ENCODE results near the gene PLEKHA7. TPM values are rescaled to one million over a fixed set of nuclear protein-coding genes. Genes with fewer than 3 reads are reported as not detected.
"Not testable (repeated sequence)": the region's sequence is repeated elsewhere in the genome, so short reads cannot be mapped to it uniquely, and the experiment has no call there.

Gene PLEKHA7
- total RNA-seq, 2 donors from 2014 or later: 55.6 to 65.9 TPM

GRCh38 chr11:16964501-16964900, 49.7 kb downstream of the PLEKHA7 start:
- peaks cover 20% of the 10 kb centered on the region for H3K4me1 ChIP-seq
- intact Hi-C loops (cut with DNase I): no loop called here

GRCh38 chr11:16963316-16963876, 50.8 kb downstream of the PLEKHA7 start:
- no peak for DNase-seq
- H3K27me3 ChIP-seq: no peaks in the 10 kb centered on the region
- intact Hi-C loops (cut with DNase I): no loop called here
- peaks cover 13% of the 10 kb centered on the region for H3K4me1 ChIP-seq
- no peak overlapping the region for H3K9ac ChIP-seq (ENCODE audit: low read depth in 2 of 2, low read length in 2 of 2)
- H3K4me3 ChIP-seq: no peak overlapping the region
- no peaks in the 10 kb centered on the region for H3K36me3 ChIP-seq
- H3K27ac ChIP-seq: no peak overlapping the region
- H3K9me3 ChIP-seq: no peaks in the 10 kb centered on the region
- TF ChIP-seq, protein P1, sequence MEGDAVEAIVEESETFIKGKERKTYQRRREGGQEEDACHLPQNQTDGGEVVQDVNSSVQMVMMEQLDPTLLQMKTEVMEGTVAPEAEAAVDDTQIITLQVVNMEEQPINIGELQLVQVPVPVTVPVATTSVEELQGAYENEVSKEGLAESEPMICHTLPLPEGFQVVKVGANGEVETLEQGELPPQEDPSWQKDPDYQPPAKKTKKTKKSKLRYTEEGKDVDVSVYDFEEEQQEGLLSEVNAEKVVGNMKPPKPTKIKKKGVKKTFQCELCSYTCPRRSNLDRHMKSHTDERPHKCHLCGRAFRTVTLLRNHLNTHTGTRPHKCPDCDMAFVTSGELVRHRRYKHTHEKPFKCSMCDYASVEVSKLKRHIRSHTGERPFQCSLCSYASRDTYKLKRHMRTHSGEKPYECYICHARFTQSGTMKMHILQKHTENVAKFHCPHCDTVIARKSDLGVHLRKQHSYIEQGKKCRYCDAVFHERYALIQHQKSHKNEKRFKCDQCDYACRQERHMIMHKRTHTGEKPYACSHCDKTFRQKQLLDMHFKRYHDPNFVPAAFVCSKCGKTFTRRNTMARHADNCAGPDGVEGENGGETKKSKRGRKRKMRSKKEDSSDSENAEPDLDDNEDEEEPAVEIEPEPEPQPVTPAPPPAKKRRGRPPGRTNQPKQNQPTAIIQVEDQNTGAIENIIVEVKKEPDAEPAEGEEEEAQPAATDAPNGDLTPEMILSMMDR (IDR thresholded peaks at IDR 0.05): no peak

More at GRCh38 chr11:16964501-16964900, 49.7 kb downstream of the PLEKHA7 start:
- Histone ChIP-seq H3K36me3 (no peaks in the 10 kb centered on the region), H3K9ac (ENCODE audit: low read depth in 2 of 2, low read length in 2 of 2) (no peak overlapping the region), H3K9me3 (no peaks in the 10 kb centered on the region), H3K4me3 (no peak overlapping the region), H3K27ac (no peak overlapping the region), H3K27me3 (no peaks in the 10 kb centered on the region)
- TF ChIP-seq, protein P1 (IDR thresholded peaks at IDR 0.05): no peak
- no peak for DNase-seq

- H3K9ac ChIP-seq (ENCODE audit: low read depth in 2 of 2, low read length in 2 of 2); H3K4me1 ChIP-seq; H3K9me3 ChIP-seq; intact Hi-C loops (cut with DNase I); H3K27me3 ChIP-seq; DNase-seq; H3K36me3 ChIP-seq; H3K4me3 ChIP-seq; H3K27ac ChIP-seq: not testable (repeated sequence)
Observed at GRCh38 chr11:16962589-16962988, 51.6 kb downstream of the PLEKHA7 start.

- DNase-seq: no peak
- intact Hi-C loops (cut with DNase I): no loop called here
- H3K9me3 ChIP-seq: no peaks in the 10 kb centered on the region
- TF ChIP-seq, protein P1 (IDR thresholded peaks at IDR 0.05): no peak
- peaks cover 3% of the 10 kb centered on the region for H3K4me1 ChIP-seq
- no peaks in the 10 kb centered on the region for H3K36me3 ChIP-seq
- no peak overlapping the region for H3K4me3 ChIP-seq
- no peak overlapping the region for H3K27ac ChIP-seq
- H3K9ac ChIP-seq (ENCODE audit: low read depth in 2 of 2, low read length in 2 of 2): no peak overlapping the region
- no peaks in the 10 kb centered on the region for H3K27me3 ChIP-seq
Observed at GRCh38 chr11:16962146-16962545, 52.1 kb downstream of the PLEKHA7 start.

- no peak for DNase-seq
- no peak overlapping the region for H3K4me3 ChIP-seq
- TF ChIP-seq, protein P1 (IDR thresholded peaks at IDR 0.05): no peak
- H3K27ac ChIP-seq: no peak overlapping the region
- H3K4me1 ChIP-seq: no peaks in the 10 kb centered on the region
- intact Hi-C loops (cut with DNase I): no loop called here
- no peaks in the 10 kb centered on the region for H3K36me3 ChIP-seq
- H3K9me3 ChIP-seq: no peaks in the 10 kb centered on the region
- no peaks in the 10 kb centered on the region for H3K27me3 ChIP-seq
- H3K9ac ChIP-seq (ENCODE audit: low read depth in 2 of 2, low read length in 2 of 2): no peak overlapping the region
Observed at GRCh38 chr11:16960250-16960649, 54.0 kb downstream of the PLEKHA7 start.

GRCh38 chr11:16959602-16960001, 54.6 kb downstream of the PLEKHA7 start:
- Histone ChIP-seq H3K9ac (ENCODE audit: low read depth in 2 of 2, low read length in 2 of 2) (no peak overlapping the region), H3K4me1 (no peaks in the 10 kb centered on the region), H3K9me3 (no peaks in the 10 kb centered on the region), H3K27ac (no peak overlapping the region), H3K4me3 (no peak overlapping the region), H3K36me3 (no peaks in the 10 kb centered on the region), H3K27me3 (no peaks in the 10 kb centered on the region)
- no peak for DNase-seq
- intact Hi-C loops (cut with DNase I): no loop called here
- TF ChIP-seq, protein P1 (IDR thresholded peaks at IDR 0.05): no peak
